ENCODE results near the gene SOD2. TPM values are rescaled to one million over a fixed set of nuclear protein-coding genes. Genes with fewer than 3 reads are reported as not detected.

SOD2 gene
- total and polyA plus RNA-seq, 9 of the 15 experiments (the other 6 are each of a cell fraction or from before 2014, with no cell fraction given): 39.8 to 140 (median 95.8) TPM

- no peak for TF ChIP-seq HDAC2 (IDR thresholded peaks at IDR 0.05)
- no peak for TF ChIP-seq ZNF57 (CRISPR knock-in tag; IDR thresholded peaks at IDR 0.05)
- TF ChIP-seq U2AF2 (optimal IDR thresholded peaks at IDR 0.05; ENCODE audit: low read depth, low read length): no peak
- TF ChIP-seq, protein P1, sequence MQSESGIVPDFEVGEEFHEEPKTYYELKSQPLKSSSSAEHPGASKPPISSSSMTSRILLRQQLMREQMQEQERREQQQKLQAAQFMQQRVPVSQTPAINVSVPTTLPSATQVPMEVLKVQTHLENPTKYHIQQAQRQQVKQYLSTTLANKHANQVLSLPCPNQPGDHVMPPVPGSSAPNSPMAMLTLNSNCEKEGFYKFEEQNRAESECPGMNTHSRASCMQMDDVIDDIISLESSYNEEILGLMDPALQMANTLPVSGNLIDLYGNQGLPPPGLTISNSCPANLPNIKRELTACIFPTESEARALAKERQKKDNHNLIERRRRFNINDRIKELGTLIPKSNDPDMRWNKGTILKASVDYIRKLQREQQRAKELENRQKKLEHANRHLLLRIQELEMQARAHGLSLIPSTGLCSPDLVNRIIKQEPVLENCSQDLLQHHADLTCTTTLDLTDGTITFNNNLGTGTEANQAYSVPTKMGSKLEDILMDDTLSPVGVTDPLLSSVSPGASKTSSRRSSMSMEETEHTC (IDR thresholded peaks at IDR 0.05): peak; percentile 22; the same call in 1 of the 2 replicates
- TF ChIP-seq CCNT2 (IDR thresholded peaks at IDR 0.05; ENCODE audit: borderline replicate concordance, extremely low read depth, insufficient read length, low read depth, low read length): peak; percentile 63
- no peak for TF ChIP-seq ELF4 (CRISPR knock-in tag; IDR thresholded peaks at IDR 0.05)
- TF ChIP-seq FOSL1 (tag; conservative IDR thresholded peaks at IDR 0.05): 0 out of 2 replicates have a peak, but pooled peaks have one; percentile 13
- TF ChIP-seq FOXK1 (CRISPR knock-in tag; IDR thresholded peaks at IDR 0.05; ENCODE audit: borderline replicate concordance): no peak
- TF ChIP-seq, protein P2, sequence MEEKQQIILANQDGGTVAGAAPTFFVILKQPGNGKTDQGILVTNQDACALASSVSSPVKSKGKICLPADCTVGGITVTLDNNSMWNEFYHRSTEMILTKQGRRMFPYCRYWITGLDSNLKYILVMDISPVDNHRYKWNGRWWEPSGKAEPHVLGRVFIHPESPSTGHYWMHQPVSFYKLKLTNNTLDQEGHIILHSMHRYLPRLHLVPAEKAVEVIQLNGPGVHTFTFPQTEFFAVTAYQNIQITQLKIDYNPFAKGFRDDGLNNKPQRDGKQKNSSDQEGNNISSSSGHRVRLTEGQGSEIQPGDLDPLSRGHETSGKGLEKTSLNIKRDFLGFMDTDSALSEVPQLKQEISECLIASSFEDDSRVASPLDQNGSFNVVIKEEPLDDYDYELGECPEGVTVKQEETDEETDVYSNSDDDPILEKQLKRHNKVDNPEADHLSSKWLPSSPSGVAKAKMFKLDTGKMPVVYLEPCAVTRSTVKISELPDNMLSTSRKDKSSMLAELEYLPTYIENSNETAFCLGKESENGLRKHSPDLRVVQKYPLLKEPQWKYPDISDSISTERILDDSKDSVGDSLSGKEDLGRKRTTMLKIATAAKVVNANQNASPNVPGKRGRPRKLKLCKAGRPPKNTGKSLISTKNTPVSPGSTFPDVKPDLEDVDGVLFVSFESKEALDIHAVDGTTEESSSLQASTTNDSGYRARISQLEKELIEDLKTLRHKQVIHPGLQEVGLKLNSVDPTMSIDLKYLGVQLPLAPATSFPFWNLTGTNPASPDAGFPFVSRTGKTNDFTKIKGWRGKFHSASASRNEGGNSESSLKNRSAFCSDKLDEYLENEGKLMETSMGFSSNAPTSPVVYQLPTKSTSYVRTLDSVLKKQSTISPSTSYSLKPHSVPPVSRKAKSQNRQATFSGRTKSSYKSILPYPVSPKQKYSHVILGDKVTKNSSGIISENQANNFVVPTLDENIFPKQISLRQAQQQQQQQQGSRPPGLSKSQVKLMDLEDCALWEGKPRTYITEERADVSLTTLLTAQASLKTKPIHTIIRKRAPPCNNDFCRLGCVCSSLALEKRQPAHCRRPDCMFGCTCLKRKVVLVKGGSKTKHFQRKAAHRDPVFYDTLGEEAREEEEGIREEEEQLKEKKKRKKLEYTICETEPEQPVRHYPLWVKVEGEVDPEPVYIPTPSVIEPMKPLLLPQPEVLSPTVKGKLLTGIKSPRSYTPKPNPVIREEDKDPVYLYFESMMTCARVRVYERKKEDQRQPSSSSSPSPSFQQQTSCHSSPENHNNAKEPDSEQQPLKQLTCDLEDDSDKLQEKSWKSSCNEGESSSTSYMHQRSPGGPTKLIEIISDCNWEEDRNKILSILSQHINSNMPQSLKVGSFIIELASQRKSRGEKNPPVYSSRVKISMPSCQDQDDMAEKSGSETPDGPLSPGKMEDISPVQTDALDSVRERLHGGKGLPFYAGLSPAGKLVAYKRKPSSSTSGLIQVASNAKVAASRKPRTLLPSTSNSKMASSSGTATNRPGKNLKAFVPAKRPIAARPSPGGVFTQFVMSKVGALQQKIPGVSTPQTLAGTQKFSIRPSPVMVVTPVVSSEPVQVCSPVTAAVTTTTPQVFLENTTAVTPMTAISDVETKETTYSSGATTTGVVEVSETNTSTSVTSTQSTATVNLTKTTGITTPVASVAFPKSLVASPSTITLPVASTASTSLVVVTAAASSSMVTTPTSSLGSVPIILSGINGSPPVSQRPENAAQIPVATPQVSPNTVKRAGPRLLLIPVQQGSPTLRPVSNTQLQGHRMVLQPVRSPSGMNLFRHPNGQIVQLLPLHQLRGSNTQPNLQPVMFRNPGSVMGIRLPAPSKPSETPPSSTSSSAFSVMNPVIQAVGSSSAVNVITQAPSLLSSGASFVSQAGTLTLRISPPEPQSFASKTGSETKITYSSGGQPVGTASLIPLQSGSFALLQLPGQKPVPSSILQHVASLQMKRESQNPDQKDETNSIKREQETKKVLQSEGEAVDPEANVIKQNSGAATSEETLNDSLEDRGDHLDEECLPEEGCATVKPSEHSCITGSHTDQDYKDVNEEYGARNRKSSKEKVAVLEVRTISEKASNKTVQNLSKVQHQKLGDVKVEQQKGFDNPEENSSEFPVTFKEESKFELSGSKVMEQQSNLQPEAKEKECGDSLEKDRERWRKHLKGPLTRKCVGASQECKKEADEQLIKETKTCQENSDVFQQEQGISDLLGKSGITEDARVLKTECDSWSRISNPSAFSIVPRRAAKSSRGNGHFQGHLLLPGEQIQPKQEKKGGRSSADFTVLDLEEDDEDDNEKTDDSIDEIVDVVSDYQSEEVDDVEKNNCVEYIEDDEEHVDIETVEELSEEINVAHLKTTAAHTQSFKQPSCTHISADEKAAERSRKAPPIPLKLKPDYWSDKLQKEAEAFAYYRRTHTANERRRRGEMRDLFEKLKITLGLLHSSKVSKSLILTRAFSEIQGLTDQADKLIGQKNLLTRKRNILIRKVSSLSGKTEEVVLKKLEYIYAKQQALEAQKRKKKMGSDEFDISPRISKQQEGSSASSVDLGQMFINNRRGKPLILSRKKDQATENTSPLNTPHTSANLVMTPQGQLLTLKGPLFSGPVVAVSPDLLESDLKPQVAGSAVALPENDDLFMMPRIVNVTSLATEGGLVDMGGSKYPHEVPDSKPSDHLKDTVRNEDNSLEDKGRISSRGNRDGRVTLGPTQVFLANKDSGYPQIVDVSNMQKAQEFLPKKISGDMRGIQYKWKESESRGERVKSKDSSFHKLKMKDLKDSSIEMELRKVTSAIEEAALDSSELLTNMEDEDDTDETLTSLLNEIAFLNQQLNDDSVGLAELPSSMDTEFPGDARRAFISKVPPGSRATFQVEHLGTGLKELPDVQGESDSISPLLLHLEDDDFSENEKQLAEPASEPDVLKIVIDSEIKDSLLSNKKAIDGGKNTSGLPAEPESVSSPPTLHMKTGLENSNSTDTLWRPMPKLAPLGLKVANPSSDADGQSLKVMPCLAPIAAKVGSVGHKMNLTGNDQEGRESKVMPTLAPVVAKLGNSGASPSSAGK (IDR thresholded peaks at IDR 0.05): no peak
- TF ChIP-seq, protein P3, sequence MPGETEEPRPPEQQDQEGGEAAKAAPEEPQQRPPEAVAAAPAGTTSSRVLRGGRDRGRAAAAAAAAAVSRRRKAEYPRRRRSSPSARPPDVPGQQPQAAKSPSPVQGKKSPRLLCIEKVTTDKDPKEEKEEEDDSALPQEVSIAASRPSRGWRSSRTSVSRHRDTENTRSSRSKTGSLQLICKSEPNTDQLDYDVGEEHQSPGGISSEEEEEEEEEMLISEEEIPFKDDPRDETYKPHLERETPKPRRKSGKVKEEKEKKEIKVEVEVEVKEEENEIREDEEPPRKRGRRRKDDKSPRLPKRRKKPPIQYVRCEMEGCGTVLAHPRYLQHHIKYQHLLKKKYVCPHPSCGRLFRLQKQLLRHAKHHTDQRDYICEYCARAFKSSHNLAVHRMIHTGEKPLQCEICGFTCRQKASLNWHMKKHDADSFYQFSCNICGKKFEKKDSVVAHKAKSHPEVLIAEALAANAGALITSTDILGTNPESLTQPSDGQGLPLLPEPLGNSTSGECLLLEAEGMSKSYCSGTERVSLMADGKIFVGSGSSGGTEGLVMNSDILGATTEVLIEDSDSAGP (CRISPR knock-in tag; IDR thresholded peaks at IDR 0.05): 0 out of 2 replicates have a peak, but pooled peaks have one; percentile 56
- TF ChIP-seq ARID2 (IDR thresholded peaks at IDR 0.05): no peak
These were observed at the start of gene SOD2 (continued) for GRCh38 chr6:159693128-159693893.
